ENCODE measurements around the gene ATP8B4. TPM values are rescaled to one million over a fixed set of nuclear protein-coding genes. Genes with fewer than 3 reads are reported as not detected.

The ATP8B4 gene
- total RNA-seq, 1 donor from 2014 or later: 9.0 TPM

DNA sequence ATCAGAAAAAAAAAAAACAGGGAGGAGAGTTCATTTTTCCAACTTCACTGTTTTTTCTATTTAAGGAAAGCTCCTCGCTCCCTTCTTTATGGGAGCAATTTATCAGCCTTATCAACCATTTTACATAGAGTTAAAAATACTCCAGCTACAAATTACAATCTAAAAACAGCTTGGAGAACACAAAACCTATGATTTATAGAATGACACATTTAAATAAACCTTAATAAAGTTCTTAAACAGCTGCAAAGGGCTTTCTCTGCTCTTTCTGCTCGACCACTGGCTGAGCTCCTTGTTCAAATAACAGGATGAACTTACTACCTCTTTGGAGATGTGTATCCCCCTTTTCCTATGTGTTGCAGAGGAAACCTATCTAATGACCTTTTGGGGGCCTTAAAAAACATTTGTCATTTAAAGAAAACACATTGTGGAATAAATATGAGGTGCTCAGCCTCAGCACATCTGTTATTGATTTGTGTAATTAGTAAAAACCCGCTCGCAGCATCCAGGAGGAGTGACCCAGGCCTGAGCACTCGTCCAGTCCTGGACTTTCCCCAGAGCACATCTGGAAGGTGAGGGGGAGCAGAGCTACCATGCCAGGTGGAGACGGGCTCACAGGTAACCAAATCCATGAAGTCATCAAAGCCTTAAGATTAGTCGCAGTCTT lies 231.2 kb downstream of the ATP8B4 start:
- Histone ChIP-seq H3K9me3 (no peaks in the 10 kb centered on the region), H3K36me3 (no peaks in the 10 kb centered on the region), H3K4me1 (no peaks in the 10 kb centered on the region), H3K27me3 (ENCODE audit: low read depth) (no peaks in the 10 kb centered on the region), H3K27ac (no peak overlapping the region), H3K4me3 (no peak overlapping the region)
- intact Hi-C loops (cut with DNase I): no loop called here
- no peak for ATAC-seq
- TF ChIP-seq, protein P1, sequence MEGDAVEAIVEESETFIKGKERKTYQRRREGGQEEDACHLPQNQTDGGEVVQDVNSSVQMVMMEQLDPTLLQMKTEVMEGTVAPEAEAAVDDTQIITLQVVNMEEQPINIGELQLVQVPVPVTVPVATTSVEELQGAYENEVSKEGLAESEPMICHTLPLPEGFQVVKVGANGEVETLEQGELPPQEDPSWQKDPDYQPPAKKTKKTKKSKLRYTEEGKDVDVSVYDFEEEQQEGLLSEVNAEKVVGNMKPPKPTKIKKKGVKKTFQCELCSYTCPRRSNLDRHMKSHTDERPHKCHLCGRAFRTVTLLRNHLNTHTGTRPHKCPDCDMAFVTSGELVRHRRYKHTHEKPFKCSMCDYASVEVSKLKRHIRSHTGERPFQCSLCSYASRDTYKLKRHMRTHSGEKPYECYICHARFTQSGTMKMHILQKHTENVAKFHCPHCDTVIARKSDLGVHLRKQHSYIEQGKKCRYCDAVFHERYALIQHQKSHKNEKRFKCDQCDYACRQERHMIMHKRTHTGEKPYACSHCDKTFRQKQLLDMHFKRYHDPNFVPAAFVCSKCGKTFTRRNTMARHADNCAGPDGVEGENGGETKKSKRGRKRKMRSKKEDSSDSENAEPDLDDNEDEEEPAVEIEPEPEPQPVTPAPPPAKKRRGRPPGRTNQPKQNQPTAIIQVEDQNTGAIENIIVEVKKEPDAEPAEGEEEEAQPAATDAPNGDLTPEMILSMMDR (IDR thresholded peaks at IDR 0.05): no peak
- DNase-seq: no peak

DNA sequence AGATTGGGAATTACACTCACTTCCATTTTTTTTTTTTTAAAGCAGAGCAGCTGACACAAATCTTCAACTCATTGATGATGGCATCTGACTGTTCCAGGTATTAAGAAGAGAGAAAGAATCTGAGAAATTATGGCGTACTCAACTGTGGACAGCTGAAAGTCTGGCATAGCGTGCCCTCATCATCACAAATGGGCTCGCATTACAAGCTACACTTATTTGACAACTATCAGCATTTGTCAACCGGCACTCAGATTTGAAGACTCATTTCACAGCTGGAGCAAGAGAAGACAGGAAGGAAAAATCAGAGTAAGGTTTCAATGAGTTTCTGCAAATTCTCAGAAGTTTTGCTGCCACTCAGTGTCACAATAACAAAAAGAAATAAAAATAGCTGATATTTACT lies 235.9 kb downstream of the ATP8B4 start:
- Histone ChIP-seq H3K9me3 (no peaks in the 10 kb centered on the region), H3K4me1 (no peaks in the 10 kb centered on the region), H3K36me3 (no peaks in the 10 kb centered on the region), H3K27ac (no peak overlapping the region), H3K27me3 (ENCODE audit: low read depth) (no peaks in the 10 kb centered on the region), H3K4me3 (no peak overlapping the region)
- intact Hi-C loops (cut with DNase I): no loop called here
- no peak for ATAC-seq
- TF ChIP-seq, protein P1 (IDR thresholded peaks at IDR 0.05): no peak
- DNase-seq: no peak

DNA sequence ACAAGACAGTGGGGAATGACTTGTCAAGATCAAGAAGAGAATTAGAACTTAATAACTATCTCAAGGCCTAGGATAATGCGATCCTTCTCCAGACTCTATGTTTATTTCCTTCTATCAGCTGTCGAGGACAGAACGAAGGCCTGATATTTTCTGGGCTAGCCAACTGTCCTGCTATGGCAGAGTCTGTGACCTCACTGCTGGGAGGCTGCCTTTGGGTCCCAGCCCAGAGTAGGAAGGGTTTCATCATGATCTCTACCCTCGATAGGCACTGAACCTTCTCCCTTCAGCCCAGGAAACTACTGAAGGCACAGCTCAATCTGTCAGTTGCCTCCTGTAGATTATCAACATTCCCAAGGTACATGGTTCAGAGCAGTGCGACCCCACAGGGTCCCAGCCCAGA lies 237.2 kb downstream of the ATP8B4 start:
- ATAC-seq: no peak

GRCh38 chr15:49881433-49881832 lies 237.6 kb downstream of the ATP8B4 start:
- no peaks in the 10 kb centered on the region for H3K9me3 ChIP-seq
- intact Hi-C loops (cut with DNase I): no loop called here
- ATAC-seq: no peak
- no peaks in the 10 kb centered on the region for H3K27me3 ChIP-seq (ENCODE audit: low read depth)
- H3K36me3 ChIP-seq: no peaks in the 10 kb centered on the region
- DNase-seq: no peak
- H3K27ac ChIP-seq: no peak overlapping the region
- H3K4me1 ChIP-seq: no peaks in the 10 kb centered on the region
- TF ChIP-seq, protein P1 (IDR thresholded peaks at IDR 0.05): no peak
- H3K4me3 ChIP-seq: no peak overlapping the region

More for the DNA sequence above, 237.2 kb downstream of the ATP8B4 start:
- H3K9me3 ChIP-seq: no peaks in the 10 kb centered on the region
- H3K27ac ChIP-seq: no peak overlapping the region
- H3K27me3 ChIP-seq (ENCODE audit: low read depth): no peaks in the 10 kb centered on the region
- no peaks in the 10 kb centered on the region for H3K4me1 ChIP-seq
- H3K36me3 ChIP-seq: no peaks in the 10 kb centered on the region
- intact Hi-C loops (cut with DNase I): no loop called here
- no peak for DNase-seq
- no peak overlapping the region for H3K4me3 ChIP-seq
- TF ChIP-seq, protein P1 (IDR thresholded peaks at IDR 0.05): no peak

DNA sequence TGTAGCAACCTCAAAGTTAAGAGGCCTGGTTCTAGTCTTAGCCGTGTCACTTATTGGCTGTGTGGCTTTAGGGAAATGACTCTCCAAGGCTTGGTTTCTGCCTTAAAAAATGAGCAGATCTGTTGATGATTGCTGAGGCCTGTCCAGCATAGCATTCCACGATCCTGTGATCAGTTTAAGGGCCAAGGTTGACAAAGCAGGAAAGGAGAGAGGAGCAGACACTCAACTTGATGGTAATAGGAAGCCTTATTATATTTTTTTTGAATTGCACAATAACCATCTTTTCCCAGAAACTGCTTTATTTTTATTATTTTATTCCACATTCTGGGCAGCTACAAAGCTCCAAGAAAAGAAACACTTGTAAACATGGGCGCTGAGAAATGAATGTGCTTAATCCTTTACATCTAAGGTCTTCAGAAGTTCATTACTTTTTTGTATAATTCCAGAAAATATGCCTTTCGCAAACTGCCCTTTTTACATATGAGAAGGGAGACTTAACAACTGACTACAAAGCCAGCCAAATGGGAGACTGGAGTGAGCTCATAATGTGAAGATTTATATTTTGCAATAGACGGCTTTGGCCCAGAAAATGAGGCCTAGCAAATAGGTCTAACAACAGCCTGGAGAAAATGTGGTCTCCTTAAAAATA lies 241.0 kb downstream of the ATP8B4 start:
- no peak for DNase-seq
- TF ChIP-seq, protein P1 (IDR thresholded peaks at IDR 0.05): no peak
- intact Hi-C loops (cut with DNase I): no loop called here
- Histone ChIP-seq H3K4me3 (no peak overlapping the region), H3K36me3 (no peaks in the 10 kb centered on the region), H3K27ac (peak overlapping the region; percentile 59), H3K27me3 (ENCODE audit: low read depth) (no peaks in the 10 kb centered on the region), H3K4me1 (no peaks in the 10 kb centered on the region), H3K9me3 (no peaks in the 10 kb centered on the region)
- ATAC-seq: peak; percentile 56 to 82

Data from lower lobe of right lung (tissue), 2 donors.